ENCODE measurements around the gene CHFR.
"Not testable (repeated sequence)": the region's sequence is repeated elsewhere in the genome, so short reads cannot be mapped to it uniquely, and the experiment has no call there.

Gene CHFR

GRCh38 chr12:132855211-132855610 lies 32.2 kb downstream of the CHFR start:
- H3K4me3 Mint-ChIP-seq, H3K4me1 Mint-ChIP-seq, H3K27ac Mint-ChIP-seq, H3K9me3 Mint-ChIP-seq, H3K27me3 Mint-ChIP-seq: not testable (repeated sequence)
- H3K36me3 Mint-ChIP-seq = peaks cover 21% of the 10 kb centered on the region

GRCh38 chr12:132853285-132854092 lies 33.9 kb downstream of the CHFR start:
- no peak overlapping the region for H3K4me3 Mint-ChIP-seq
- no peaks in the 10 kb centered on the region for H3K9me3 Mint-ChIP-seq
- H3K27ac Mint-ChIP-seq = no peak overlapping the region
- no peaks in the 10 kb centered on the region for H3K27me3 Mint-ChIP-seq
- H3K4me1 Mint-ChIP-seq = no peaks in the 10 kb centered on the region
- peaks cover 17% of the 10 kb centered on the region for H3K36me3 Mint-ChIP-seq

DNA sequence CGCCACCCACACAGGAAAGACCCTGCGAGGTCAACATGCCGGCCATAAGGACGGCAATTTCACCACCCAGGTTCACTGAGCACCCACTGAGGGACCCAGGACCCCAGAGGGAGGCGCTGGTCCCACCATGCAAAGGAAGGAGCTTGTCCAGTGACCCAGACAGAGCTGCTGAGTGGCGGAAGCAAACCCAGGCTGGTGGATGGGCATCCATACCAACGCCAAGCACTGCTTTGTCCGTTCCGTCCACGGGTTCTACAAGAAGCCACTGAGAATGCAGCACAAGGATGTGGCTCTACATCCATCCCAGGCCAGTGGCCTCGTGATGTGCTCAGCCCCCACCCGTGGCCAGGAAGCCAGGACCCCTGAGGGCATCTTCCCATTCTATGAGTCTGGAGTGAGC lies 34.9 kb downstream of the CHFR start:
- no peaks in the 10 kb centered on the region for H3K27me3 Mint-ChIP-seq
- peaks cover 4% of the 10 kb centered on the region for H3K4me1 Mint-ChIP-seq
- no peak overlapping the region for H3K27ac Mint-ChIP-seq
- H3K4me3 Mint-ChIP-seq = no peak overlapping the region
- H3K9me3 Mint-ChIP-seq = no peaks in the 10 kb centered on the region
- H3K36me3 Mint-ChIP-seq = peaks cover 17% of the 10 kb centered on the region

DNA sequence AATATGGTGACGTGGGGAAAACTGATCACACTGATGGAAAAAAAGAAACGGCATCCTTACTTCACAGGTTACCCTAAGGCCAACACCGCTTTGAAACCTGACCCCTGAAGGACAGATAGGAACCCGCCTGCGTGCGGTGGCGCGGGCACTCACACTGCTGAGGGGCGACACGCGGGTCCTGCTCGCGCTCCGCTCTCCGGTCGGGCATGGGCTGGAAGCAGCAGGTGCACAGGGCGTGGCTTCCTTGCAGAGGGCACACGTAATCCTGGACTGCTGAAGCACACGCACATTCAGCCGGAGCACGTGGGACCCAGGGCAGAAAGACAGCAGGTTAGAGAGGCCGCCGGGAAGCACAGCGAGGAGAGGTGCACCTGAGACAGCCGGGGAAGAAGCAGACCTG lies 35.9 kb downstream of the CHFR start:
- no peak overlapping the region for H3K27ac Mint-ChIP-seq
- H3K36me3 Mint-ChIP-seq = peaks cover 16% of the 10 kb centered on the region
- H3K9me3 Mint-ChIP-seq = no peaks in the 10 kb centered on the region
- H3K4me1 Mint-ChIP-seq = peaks cover 5% of the 10 kb centered on the region
- no peak overlapping the region for H3K4me3 Mint-ChIP-seq
- H3K27me3 Mint-ChIP-seq = no peaks in the 10 kb centered on the region

- Mint-ChIP-seq H3K4me3 (no peak overlapping the region), H3K9me3 (no peaks in the 10 kb centered on the region), H3K27me3 (no peaks in the 10 kb centered on the region), H3K27ac (no peak overlapping the region), H3K4me1 (peaks cover 5% of the 10 kb centered on the region), H3K36me3 (peaks cover 13% of the 10 kb centered on the region)
These were observed 37.1 kb downstream of the CHFR start for GRCh38 chr12:132850291-132850690.

- Mint-ChIP-seq H3K27me3 (no peaks in the 10 kb centered on the region), H3K4me1 (peaks cover 5% of the 10 kb centered on the region), H3K27ac (no peak overlapping the region), H3K36me3 (peaks cover 9% of the 10 kb centered on the region), H3K9me3 (no peaks in the 10 kb centered on the region), H3K4me3 (no peak overlapping the region)
These were observed 38.9 kb downstream of the CHFR start for GRCh38 chr12:132848521-132848920.

DNA sequence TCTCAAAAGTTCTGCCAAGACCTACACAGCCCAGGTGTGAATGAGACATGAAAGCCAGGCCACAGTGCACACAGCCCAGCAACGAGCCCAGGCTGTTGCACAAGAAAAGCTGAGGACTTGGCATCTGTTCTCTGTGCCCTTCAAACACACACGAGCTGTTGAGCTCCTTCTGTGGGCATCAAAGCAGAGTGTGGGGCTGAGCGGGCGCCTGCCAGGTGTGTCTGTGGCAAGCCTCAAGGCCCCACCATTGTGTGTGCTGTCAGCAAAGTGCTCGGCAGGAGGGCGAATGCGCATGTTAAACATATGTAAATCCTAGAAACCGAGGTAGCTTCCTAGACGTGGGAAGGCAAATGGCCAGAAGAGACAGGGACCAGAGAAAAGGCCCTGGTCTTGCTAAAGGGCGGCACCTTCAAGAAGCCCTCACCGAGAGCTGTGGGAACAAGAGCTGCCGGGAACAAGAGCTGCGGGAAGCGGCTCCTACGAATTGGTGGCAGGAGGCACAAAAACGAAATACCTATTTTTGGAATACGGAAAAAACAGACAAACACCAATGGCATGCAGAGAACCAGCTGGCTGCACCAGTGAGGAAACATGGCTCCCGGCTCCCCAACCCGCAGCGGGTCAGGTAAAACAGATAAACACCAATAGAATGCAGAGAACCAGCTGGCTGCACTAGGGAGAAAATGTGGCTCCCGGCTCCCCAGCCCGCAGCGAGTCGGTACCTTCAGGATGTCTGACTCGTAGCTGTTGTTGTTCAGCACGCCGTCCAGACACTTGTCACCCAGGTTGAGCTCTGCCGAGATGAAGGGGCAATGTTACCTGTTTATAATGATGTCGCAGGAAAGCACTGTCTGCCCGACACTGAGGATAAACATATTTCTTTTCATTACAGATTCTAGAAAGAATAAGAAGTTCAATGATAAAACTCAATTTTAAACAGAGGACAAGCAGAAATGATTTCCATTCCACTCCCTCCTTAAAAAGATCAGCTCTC lies 39.7 kb downstream of the CHFR start:
- H3K36me3 Mint-ChIP-seq = peaks cover 9% of the 10 kb centered on the region
- no peak overlapping the region for H3K4me3 Mint-ChIP-seq
- H3K9me3 Mint-ChIP-seq = no peaks in the 10 kb centered on the region
- no peaks in the 10 kb centered on the region for H3K27me3 Mint-ChIP-seq
- no peak overlapping the region for H3K27ac Mint-ChIP-seq
- H3K4me1 Mint-ChIP-seq = peaks cover 5% of the 10 kb centered on the region

- not testable (repeated sequence) for H3K27ac Mint-ChIP-seq, H3K4me3 Mint-ChIP-seq, H3K9me3 Mint-ChIP-seq, H3K27me3 Mint-ChIP-seq, H3K4me1 Mint-ChIP-seq
- peaks cover 13% of the 10 kb centered on the region for H3K36me3 Mint-ChIP-seq
These were observed 42.7 kb downstream of the CHFR start for GRCh38 chr12:132844681-132845080.

- H3K27ac Mint-ChIP-seq = no peak overlapping the region
- no peaks in the 10 kb centered on the region for H3K27me3 Mint-ChIP-seq
- no peaks in the 10 kb centered on the region for H3K9me3 Mint-ChIP-seq
- H3K4me1 Mint-ChIP-seq = peaks cover 5% of the 10 kb centered on the region
- no peak overlapping the region for H3K4me3 Mint-ChIP-seq
- peaks cover 10% of the 10 kb centered on the region for H3K36me3 Mint-ChIP-seq
These were observed 44.9 kb downstream of the CHFR start for GRCh38 chr12:132842449-132843045.

- H3K4me3 Mint-ChIP-seq = no peak overlapping the region
- no peaks in the 10 kb centered on the region for H3K9me3 Mint-ChIP-seq
- peaks cover 10% of the 10 kb centered on the region for H3K36me3 Mint-ChIP-seq
- no peaks in the 10 kb centered on the region for H3K27me3 Mint-ChIP-seq
- H3K27ac Mint-ChIP-seq = no peak overlapping the region
- peaks cover 15% of the 10 kb centered on the region for H3K4me1 Mint-ChIP-seq
These were observed 46.3 kb downstream of the CHFR start for GRCh38 chr12:132841151-132841550.

DNA sequence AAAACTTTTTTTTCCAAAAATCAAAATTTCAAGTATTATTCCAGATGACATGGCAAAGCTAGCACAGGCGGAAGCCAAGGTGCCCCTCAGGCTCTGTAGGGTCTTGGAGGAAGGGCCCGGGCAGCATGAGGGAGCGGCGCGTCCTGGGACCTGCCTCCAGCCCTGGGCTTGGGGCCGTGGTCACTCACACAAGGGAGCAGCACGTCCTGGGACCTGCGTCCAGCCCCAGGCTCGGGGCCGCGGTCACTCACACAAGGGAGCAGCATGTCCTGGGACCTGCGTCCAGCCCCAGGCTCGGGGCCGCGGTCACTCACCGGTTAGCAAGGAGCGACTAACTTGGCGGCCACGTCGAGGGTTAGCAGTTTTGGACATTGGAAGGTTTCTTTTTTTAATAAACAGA lies 46.9 kb downstream of the CHFR start:
- no peak overlapping the region for H3K4me3 Mint-ChIP-seq
- H3K4me1 Mint-ChIP-seq = peaks cover 15% of the 10 kb centered on the region
- H3K36me3 Mint-ChIP-seq = peaks cover 7% of the 10 kb centered on the region
- no peak overlapping the region for H3K27ac Mint-ChIP-seq
- H3K27me3 Mint-ChIP-seq = no peaks in the 10 kb centered on the region
- H3K9me3 Mint-ChIP-seq = no peaks in the 10 kb centered on the region

DNA sequence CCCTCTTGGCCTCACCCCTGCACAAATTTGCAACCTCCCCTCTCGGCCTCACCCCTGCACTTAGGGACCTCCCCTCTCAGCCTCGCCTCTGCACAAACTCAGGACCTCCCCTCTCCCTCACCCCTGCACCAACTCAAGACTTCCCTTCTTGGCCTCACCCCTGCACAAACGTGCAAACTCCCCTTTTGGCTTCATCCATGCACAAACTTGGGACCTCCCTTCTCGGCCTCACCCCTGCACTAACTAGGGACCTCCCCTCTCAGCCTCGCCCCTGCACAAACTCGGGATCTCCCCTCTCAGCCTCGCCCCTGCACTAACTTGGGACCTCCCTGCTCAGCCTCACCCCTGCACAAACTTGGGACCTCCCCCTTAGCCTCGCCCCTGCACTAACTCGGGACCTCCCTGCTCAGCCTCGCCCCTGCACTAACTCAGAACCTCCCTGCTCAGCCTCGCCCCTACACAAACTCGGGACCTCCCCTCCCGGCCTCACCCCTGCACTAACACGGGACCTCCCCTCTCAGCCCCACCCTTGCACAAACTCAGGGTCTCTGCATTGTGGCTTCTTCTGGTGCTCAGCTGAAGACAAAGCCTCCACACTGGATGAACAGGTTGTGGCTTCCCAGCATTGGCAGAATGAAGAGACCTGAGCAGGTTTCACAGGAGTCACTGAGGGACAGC lies 47.7 kb downstream of the CHFR start:
- H3K36me3 Mint-ChIP-seq = peaks cover 7% of the 10 kb centered on the region
- no peak overlapping the region for H3K27ac Mint-ChIP-seq
- H3K4me3 Mint-ChIP-seq = no peak overlapping the region
- peaks cover 23% of the 10 kb centered on the region for H3K4me1 Mint-ChIP-seq
- H3K9me3 Mint-ChIP-seq = no peaks in the 10 kb centered on the region
- H3K27me3 Mint-ChIP-seq = no peaks in the 10 kb centered on the region

GRCh38 chr12:132838410-132839080 lies 48.9 kb downstream of the CHFR start:
- no peaks in the 10 kb centered on the region for H3K27me3 Mint-ChIP-seq
- H3K4me1 Mint-ChIP-seq = peaks cover 34% of the 10 kb centered on the region
- peaks cover 7% of the 10 kb centered on the region for H3K36me3 Mint-ChIP-seq
- H3K4me3 Mint-ChIP-seq = no peak overlapping the region
- no peaks in the 10 kb centered on the region for H3K9me3 Mint-ChIP-seq
- H3K27ac Mint-ChIP-seq = no peak overlapping the region

DNA sequence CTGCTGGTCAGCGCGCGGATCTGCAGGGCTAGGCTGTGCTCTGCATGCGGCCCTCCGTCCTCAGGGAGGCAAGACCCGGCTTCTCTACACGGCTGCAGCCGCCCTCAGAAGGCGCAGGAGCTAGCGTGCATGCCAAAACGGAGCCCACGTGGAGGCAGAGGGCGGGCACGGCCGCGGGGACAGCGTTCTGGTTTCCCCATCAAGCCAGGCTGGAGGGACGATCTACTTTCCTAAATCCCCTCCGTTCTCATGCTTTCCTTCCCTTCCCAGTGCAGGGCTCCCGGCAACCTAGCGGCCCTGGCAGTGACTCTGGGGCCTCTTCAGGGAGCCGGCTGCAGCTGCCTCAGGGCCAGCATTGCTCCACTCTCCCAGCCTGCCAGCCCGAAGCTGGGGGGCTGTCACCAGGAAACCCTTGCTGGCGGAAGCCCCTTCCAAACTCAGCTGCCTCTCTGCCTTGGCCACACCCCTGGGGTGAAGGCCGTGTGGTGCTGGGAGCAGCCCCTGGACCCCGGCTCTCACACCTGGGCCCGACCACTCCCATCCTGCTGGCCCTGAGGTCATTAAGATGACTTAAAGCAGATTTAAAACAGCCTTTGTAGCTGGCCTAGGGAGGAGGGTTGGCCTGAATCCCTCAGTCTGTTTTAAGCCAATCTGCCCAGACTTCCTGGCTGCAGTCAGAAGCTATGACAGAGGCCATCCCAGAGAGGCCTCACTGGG lies 49.6 kb downstream of the CHFR start:
- no peaks in the 10 kb centered on the region for H3K27me3 Mint-ChIP-seq
- H3K4me3 Mint-ChIP-seq = no peak overlapping the region
- H3K27ac Mint-ChIP-seq = no peak overlapping the region
- peaks cover 7% of the 10 kb centered on the region for H3K36me3 Mint-ChIP-seq
- H3K9me3 Mint-ChIP-seq = no peaks in the 10 kb centered on the region
- peaks cover 40% of the 10 kb centered on the region for H3K4me1 Mint-ChIP-seq
